ENCODE measurements around the gene RGS5.
"Not testable (repeated sequence)": the region's sequence is repeated elsewhere in the genome, so short reads cannot be mapped to it uniquely, and the experiment has no call there.

The RGS5 gene

GRCh38 chr1:163202833-163203451 lies at the start of gene RGS5:
Gene RGS5, minus strand, starts transcription at chr1:163202916. Its CDS starts 81 bp downstream, at chr1:163202835.
- DNase-seq (ENCODE audit: low spot score) = no peak

DNA sequence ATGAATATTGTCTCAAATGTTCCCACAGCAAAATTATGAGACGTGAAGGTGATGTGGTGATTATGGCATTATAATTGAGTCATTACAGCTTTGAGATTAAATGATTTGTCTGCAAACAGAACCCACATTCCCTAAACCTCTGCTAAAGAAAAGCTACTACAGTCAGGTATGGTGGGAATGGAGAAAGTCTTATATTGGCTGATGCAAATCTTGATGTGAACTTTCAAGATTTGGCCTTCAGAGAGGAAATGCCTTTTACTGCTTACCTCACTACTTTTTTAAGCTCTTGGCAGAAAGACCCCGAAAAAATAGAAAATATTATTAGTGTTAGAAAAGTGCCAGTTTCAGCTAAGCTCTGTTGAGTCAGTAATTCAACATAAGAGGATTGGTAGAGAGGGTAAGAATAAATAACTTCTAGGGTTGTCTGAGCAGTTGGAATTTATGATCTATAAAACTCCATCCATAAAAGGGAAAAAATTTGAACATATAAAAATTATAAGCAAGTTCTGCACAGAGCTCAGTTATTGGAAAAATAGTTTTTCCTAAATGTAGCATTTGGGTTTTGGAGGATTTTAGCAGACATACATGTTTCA lies 47.8 kb upstream of the RGS5 start:
- no peak for DNase-seq (ENCODE audit: low spot score)

- DNase-seq (ENCODE audit: low spot score) = no peak
Observed at GRCh38 chr1:163248064-163248463, 45.3 kb upstream of the RGS5 start.

- DNase-seq (ENCODE audit: low spot score) = not testable (repeated sequence)
Observed at GRCh38 chr1:163244648-163245047, 41.9 kb upstream of the RGS5 start.

DNA sequence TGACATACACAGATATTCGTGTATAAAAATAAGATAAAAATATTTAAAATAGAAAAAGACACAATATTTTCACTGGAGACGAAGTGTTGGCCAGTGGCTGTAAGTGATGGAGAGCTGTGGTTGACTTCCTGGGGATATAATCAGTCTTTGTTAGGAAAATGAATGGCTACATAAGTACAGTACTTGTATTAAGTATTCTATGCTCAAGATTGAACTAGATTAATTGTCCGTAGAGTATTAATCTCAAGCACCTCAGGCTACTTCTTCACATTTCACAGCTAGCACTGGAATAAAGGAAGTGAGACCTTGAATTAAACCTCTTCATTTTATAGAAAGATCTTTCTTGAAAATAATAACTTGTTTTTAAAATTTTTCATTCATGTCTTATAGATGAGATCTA lies 39.0 kb upstream of the RGS5 start:
- DNase-seq (ENCODE audit: low spot score) = no peak

DNA sequence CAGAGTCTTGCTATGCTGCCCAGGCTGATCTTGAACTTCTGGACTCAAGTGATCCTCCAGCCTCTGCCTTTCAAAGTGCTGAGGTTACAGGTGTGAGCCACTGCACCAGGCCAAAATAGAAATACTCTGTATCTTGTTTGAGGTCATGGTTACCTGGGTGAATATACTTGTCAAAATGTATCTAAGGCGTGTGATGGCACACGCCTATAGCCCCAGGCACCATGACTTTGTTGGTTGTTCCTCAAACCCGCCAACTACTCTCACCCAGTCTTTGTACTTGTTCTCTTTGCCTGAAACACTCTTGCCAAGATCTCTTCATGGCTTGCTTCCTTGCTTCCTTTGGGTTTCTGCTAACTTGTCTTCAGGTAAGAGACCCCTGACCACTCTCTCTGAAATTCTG lies 38.0 kb upstream of the RGS5 start:
- no peak for DNase-seq (ENCODE audit: low spot score)

DNA sequence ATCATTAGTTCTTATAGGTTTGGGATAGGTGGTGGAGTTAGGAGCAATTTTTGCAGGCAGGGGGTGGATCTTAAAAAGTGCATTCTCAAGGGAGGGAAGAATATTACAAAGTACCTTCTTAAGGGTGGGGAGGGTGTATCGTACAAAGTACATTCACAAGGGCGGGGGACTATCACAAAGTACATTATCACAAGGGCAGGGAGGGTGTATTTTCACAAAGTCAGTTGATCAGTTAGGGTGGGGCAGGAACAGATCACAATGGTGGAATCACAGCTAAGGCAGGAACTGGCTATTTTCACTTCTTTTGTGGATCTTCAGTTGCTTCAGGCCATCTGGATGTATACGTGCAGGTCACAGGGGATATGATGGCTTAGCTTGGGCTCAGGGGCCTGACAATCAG lies 30.9 kb upstream of the RGS5 start:
- DNase-seq (ENCODE audit: low spot score) = not testable (repeated sequence)

- no peak for DNase-seq (ENCODE audit: low spot score)
Observed at GRCh38 chr1:163231385-163231784, 28.7 kb upstream of the RGS5 start.

DNA sequence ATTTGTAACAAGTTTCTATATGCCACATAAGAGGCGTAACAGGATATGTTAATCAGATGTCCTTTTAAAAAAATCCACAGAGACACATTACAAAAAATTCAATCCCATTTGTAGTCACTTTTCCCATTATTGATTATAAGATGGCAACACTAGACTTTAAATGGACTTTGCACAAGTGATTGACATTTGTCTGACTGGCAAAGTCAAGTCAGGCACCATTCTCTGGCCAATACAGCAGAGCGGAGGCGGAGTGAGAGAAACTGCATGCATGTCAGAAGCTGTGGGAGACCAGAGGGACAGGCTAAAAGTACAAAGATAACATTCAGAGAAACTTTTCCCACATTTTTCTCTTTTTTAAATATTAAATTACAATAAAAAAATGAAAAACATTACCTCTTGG lies 28.1 kb upstream of the RGS5 start:
- DNase-seq (ENCODE audit: low spot score) = no peak

DNA sequence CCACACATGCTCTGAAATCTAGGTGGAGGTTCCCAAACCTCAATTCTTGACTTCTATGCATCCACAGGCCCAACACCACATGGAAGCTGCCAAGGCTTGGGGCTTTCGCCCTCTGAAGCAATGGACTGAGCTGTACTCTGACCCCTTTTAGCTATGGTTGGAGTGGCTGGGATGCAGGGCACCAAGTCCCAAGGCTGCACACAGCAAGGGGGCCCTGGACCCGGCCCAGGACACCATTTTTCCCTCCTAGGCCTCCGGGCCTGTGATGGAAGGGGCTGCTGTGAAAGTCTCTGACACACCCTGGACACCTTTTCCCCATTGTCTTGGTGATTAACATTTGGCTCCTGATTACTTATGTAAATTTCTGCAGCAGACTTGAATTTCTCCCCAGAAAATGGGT lies 25.6 kb upstream of the RGS5 start:
- DNase-seq (ENCODE audit: low spot score) = not testable (repeated sequence)

GRCh38 chr1:163227126-163227525 lies 24.4 kb upstream of the RGS5 start:
- no peak for DNase-seq (ENCODE audit: low spot score)

- DNase-seq (ENCODE audit: low spot score) = no peak
Observed at GRCh38 chr1:163213626-163214025, 10.9 kb upstream of the RGS5 start.

DNA sequence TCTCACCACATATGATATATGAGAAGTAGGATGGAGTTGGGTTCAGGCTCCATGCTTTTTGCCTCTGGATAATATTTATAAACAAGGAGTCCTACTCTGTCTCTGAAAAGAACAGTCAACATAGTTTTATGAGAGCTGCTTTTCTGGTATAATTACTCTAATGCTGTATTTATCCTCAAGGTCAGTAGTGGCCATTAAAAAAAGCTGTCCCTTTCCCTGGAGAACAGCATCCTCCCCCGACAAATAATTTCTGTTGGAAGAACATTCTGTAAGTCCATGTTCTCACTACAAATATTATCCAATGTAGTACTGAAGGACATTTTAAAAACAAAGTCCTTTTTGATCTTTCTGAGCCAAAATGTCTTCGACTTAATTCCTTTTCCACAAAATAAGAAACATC lies 9.0 kb upstream of the RGS5 start:
- no peak for DNase-seq (ENCODE audit: low spot score)

- DNase-seq (ENCODE audit: low spot score) = no peak
Observed at GRCh38 chr1:163205513-163205912, 2.8 kb upstream of the RGS5 start.

DNA sequence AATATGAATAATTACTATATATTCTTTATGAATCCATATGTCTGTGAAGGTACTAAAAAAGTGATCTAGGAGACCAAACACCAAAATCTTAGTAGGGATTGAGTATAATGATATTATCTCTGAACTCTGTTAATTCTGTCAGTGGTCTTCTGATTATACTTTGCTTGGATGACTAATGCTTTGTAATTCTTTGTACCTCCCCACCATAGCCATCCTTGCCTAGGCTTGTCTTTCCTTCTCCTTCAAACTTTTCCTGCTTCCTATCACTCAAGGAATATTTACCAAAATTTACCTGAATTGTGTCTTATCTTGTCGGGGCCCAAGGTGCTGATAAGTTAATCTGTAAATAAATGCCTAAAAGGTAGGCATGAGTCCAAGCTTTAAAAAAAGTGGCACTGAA lies 845 bp upstream of the RGS5 start:
- DNase-seq (ENCODE audit: low spot score) = no peak

- DNase-seq (ENCODE audit: low spot score) = no peak
Observed at GRCh38 chr1:163201906-163202305, 810 bp downstream of the RGS5 start.

- DNase-seq (ENCODE audit: low spot score) = no peak
Observed at GRCh38 chr1:163197022-163197421, 5.7 kb downstream of the RGS5 start.

GRCh38 chr1:163196449-163196787 lies 6.3 kb downstream of the RGS5 start:
- no peak for DNase-seq (ENCODE audit: low spot score)

GRCh38 chr1:163195728-163196448 lies 6.8 kb downstream of the RGS5 start:
- DNase-seq (ENCODE audit: low spot score) = no peak

GRCh38 chr1:163191301-163191700 lies 11.4 kb downstream of the RGS5 start:
- DNase-seq (ENCODE audit: low spot score) = no peak

GRCh38 chr1:163188947-163189346 lies 13.8 kb downstream of the RGS5 start:
- DNase-seq (ENCODE audit: low spot score) = no peak

GRCh38 chr1:163187849-163188248 lies 14.9 kb downstream of the RGS5 start:
- no peak for DNase-seq (ENCODE audit: low spot score)

GRCh38 chr1:163186862-163187261 lies 15.9 kb downstream of the RGS5 start:
- DNase-seq (ENCODE audit: low spot score) = no peak

All from germinal center (tissue), 1 donor.